ENCODE results near the gene ERVW-1. TPM values are rescaled to one million over a fixed set of nuclear protein-coding genes. Genes with fewer than 3 reads are reported as not detected.
"Not testable (repeated sequence)": the region's sequence is repeated elsewhere in the genome, so short reads cannot be mapped to it uniquely, and the experiment has no call there.

The ERVW-1 gene
- polyA plus RNA-seq, 5 donors: 0.70 to 2.4 (median 1.7) TPM

DNA sequence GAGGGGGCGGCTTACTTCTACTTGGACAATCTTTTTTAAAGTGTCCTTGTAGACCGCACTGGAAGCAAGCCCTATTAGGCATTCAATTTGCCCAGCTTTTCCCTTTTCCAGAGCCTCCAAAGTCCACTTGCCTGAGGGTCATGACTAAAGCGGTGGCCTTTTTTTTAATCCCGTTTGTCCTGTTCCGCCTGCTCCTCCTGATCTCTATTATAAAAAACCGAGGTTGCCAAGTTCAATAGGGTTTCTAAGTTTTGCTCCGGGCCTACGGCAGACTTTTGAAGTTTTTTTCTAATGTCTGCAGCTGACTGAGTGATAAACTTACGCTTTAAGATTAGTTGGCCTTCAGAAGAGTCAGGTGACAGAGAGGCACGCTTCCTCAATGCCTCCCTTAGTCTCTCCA, 3.8 kb downstream of the ERVW-1 start:
- not testable (repeated sequence) for DNase-seq

DNA sequence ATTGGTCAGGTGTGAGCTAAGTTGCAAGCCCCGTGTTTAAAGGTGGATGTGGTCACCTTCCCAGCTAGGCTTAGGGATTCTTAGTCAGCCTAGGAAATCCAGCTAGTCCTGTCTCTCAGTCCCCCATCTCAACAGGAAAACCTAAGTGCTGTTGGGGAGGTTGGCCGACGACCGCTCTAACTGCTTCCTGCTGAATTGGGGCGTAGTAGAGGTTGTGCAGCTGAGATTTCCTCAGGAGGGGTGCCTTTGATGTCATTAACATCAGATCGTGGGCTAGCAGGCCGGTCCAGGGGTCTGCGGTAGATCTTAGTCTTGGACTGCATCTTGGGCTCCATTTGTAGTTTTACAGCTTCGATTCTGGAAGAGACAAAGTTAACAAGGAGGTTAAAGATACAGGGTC, 9.2 kb downstream of the ERVW-1 start:
- DNase-seq: not testable (repeated sequence)

DNA sequence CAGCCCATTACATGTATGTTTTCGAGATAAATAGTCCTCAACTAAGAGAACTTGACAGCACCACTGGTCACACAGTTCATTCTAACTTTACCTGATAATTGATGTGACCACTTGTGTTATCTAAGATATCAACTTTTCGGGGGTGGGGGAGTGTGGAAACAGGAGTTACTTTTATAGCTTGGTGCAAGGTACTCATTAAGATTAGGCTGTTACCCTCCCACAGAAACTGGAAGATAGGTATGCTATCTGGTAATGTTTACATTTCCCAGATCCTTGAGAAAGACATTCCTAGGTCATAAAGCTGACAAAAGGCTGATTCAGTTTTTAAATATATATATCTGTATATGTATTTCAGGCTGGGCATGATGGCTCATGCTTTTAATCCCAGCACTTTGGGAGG, 11.1 kb downstream of the ERVW-1 start:
- no peak for DNase-seq

DNA sequence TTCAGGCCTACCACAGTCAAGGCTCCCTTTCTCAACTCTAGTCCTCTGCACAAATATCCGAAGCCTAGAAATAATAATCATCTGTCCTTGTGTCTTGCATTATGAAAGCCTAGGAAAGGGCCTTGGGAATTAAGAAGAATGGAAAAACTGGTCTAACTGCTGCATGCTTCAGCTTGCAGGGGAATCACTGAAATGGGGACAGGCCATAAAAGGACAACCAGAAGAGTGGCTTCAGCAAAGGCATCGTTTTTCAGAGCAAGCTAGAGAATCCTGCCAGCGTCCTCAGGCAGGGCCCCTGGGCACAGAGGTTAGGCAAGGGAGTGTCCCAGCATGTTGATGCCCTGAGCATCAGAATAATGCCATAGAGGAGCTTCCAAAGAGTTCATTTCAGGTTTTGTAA, 13.2 kb downstream of the ERVW-1 start:
- no peak for DNase-seq

DNA sequence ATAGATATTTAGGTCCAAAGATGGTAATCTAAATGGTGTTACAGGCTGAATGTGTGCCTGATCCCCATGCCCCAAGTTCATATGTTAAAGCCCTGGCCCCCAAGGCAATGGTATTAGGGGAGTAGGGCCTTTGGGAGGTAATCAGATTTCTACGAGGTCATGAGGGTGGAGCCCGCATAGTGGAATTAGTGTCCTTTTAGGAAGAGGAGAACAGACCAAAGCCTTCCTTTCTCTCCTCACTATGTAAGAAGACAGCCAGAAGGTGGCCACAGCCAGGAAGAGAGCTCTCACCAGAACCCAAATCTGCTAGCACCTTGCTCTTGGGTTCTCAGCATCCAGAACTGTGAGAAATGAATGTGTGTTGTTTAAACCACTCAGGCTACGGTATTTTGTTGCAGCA, 15.2 kb downstream of the ERVW-1 start:
- DNase-seq: no peak

DNA sequence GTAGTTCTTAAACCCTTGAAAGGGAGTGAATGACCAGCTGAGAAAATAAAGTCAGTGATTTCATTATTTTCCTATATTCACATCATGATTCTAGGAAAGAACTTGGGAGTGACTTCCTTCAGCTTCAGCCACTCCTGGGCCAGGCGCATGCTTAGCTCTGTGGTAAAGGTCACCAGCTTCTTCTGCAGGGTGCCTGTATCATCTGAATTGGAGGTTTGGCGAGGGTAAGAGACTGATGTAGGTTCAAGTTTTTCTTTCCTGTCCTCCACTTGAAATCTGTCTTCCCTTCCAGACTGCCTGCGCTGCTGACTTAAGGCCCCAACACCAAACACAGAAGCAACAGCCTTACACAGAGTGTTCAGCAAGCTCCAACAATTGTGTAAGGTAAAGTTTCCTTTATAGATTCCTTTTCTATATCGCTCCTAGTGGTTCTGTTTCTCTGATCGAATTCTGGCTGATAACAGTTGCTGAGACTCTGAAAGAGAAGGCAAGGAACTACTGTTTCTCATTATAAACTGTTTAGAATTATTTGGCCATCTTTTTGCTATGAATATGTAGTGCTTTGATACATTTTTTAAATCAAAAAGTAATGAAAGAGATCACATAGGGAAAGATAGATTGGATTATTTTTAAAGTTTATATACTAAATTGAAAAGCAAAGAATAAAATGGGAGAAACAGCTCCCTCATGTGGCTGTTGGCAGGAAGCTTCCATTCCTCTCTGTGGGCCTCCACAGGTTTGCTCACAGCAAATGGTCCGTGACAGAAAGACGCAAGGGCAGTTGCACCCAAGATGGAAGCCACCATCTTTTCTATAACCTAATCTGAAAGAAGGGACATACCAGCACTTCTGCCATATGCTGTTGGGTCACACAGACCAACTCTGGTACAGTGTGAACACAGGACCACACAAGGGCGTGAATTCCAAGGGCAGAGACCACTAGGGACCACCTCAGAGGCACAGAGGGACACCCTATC, 16.4 kb downstream of the ERVW-1 start:
- DNase-seq: peak in 1 of 2 donors; percentile 21

DNA sequence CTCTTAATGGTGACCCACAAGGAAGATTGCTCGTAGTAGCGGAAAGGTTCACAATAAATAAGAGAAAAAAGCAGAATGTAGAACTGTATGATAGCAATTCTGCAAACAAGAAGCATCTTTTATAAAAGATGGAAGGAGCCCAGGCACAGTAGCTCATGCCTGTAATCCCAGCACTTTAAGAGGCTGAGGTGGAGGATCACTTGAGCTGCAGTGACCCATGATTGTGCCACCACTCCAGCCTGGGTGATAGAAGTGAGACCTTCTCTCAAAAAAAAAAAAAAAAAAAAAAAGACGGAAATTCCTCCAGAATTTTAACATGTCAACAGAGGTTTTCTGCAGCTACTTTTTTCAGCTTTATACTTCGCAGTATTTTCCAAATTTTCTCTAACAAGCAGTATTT, 17.2 kb downstream of the ERVW-1 start:
- DNase-seq: no peak

DNA sequence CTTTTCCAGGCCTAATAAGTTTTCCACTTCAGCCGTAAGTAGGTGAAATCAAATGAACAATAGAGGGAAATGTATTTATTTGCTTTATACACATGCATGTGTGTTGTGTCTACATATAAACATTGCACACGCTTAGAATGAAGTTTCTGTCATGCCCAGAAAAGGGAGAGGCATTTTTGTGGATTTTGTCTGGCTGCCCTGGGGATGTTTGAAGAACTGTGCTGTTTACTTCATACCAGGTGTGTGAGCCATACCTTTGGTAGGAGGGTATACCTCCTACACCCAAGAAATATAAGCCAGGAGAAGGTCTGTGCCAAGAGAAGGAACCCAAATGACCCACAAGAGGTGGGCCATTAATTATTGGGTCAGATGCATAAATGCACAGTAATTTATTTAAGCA, 17.6 kb downstream of the ERVW-1 start:
- no peak for DNase-seq

DNA sequence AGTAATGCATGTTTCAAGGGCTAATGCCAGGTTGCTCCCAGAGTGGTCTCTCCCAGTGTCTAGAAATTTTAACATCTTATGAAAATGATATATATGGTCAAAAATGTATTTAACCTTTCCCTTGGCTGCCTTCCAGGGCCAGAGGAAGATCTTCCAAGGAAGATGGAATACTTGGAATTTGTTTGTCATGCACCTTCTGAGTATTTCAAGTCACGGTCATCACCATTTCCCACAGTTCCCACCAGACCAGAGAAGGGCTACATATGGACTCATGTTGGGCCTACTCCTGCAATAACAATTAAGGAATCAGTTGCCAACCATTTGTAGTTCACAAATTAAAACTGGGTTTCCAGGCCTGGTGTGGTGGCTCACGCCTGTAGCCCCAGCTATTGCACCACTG, 21.5 kb downstream of the ERVW-1 start:
- no peak for DNase-seq

DNA sequence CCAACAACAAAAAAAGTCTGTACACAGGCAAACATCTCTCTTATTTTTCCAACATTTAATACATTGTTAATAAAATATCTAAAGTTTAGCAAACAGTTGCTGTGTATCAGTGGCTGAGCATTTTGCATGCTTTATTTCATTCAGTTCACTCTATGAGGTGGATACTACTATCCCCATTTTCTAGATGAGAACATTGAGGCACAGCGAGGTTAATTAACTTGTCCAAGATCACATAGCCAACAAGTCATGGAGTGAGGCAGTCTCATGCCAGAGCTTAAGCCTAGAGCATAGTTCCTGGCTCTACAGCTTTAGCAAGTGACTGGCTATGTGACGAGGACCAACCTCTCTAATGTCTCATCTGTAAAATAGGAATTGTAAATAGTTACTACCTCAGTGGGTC, 26.1 kb downstream of the ERVW-1 start:
- no peak for DNase-seq

DNA sequence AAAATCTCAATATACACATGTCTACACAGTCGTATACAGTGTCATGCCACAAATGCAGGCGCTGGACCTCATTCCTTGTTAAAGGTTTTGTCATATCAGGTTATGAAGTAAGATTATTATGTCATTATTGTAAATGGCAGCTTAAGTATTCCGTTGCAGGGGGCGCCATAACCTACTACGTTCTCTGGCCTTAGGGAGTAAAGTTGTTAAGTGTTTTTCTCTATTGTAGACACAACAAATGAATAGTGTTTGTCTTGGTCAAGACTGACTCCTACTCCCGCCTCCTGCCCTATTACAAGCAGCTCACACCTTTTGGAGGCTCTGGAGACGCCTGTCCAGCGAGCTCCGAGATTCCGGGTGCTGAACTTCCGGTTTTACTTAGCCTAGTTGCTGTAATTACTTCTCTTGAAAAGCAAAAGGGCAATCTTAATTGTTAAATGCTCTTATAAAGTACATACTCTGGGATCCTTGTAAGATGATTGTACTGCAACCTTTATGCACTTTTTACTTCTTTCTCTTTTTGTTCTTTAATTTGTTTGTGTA, 29.5 kb downstream of the ERVW-1 start:
- DNase-seq: peak; percentile 59 to 62

DNA sequence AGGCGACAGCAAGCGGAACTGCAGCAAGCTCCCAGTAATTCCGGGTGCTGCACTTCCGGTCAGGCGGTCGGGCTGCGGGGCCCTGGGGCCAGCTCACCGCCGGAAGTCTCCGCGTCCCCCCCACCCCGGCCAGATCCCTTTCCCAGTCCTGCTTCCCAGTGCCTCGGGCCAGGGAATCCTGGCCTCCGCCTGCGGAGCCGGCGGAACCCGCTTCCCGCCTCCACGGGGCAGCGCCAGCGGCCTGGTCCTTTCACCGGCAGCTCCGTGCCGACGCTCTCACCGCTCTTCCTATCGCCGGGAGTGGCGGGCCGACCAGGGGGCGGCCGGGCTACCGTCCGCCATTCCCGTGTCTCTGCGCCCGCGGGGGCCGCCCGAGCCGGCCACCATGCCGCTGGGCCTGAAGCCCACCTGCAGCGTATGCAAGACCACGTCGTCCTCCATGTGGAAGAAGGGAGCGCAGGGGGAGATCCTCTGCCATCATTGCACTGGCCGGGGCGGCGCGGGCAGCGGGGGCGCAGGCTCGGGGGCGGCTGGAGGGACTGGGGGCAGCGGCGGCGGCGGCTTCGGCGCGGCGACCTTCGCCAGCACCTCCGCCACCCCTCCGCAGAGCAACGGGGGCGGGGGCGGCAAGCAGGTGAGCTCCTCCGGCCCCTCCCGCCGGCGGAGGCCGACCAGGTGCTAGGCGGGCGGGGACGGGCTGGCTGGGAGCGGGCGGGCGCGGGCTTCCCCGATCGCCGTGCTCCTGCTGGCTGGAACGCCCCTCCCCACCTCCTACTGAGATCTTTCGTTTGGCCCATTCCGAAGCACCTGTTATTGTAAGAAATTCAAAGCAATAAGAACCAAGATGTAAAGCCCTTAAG, 30.2 kb downstream of the ERVW-1 start, which contains the start of gene GATAD1:
Gene GATAD1 (plus strand): TSS at position 138 of the 860 bp plus-strand sequence. CDS start 248 bp downstream, at position 386.
- DNase-seq: peak; percentile 90

DNA sequence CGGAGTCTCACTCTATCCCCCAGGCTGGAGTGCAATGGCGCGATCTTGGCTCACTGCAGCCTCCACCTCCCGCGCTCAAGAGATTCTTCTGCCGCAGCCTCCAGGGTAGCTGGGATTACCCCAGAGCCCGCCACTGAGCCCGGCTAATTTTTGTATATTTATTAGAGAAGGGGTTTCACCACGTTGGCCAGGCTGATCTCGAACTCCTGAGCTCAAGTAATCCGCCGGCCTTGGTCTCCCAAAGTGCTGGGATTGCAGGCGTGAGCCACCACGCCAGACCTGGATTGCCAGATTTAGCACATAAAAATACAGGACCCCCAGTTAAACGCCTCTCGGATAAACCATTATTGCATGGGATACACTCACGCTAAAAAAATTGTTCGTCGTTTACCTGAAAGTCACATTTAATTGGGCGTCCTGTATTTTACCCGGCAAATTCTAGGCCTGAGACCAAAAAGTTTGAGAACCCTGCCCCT, 30.8 kb downstream of the ERVW-1 start:
- DNase-seq: no peak

DNA sequence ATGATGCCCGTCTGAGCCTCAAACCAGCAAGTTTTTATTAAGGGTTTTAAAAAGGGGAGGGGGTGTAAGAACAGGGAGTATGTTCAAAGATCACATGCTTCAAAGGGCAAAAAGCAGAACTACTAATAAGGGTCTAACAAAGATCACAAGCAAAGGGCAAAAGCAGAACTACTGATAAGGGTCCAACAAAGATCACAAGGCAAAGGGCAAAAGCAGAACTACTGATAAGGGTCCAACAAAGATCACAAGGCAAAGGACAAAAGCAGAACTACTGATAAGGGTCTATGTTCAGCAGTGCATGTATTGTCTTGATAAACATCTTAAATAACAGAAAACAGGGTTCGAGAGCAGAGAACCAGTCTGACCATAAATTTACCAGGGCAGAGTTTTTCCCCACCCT, 35.0 kb downstream of the ERVW-1 start:
- not testable (repeated sequence) for DNase-seq

DNA sequence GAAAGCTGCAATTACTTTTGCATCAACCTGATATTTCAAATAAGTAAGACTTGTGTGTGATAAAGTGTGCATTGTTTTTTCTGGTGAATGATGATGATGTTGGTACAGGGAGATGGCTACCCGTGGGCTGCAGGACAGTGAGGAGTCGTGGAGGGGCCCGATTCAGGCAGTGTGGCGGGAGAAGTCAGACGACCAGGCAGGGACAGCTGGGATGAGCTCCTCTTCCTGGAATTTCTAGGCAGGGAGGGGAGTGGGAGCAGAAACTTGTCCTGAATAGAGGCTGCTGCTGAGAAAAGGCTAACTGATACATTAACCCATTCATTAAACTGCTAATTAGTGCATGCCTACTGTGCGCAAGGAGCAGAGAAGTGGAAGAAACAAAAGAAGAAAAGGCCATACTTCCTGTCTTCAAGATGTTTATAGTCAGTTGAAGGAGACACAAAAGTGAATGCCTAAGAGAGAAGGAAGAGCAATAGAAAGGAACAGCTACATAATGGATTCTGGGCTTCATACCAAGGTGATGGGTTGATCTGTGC, 39.7 kb downstream of the ERVW-1 start:
- DNase-seq: no peak

DNA sequence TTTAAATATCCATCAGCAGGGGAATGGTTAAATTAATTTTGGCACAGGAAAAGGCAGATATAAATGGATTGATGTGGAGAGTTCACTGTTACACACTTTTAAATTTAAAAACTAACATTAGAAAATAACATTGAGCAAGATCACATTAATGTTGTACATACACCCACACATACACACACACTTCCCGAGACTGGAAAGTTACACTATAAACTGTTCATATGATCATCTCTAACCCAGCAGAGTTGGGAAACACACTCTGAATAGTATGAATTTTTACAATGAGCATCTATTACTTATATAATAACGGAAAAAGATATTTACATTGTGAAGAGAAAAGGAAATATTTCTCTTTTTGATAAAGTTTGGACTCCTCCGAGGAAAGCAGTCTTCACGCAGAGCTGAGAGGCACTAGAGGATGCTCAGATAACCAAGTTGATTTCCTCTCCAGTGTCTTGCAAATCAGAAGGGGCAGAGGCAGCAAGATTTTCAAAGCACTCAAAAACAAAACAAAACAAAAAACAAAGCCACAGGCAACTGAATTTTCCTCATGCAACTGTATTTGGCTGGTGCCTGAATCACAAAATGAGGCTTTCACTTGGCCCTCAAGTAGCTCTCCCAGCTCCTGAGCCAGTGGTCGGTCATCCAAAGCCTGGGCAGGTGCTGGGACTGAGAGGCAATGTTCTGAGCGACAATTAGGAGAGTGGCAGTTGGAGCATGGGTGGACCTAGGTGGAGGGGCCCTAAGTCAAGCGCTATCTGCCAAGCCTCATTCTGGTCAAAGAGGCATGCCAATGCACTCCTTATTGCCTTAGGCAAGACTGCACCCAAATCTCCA, 40.9 kb downstream of the ERVW-1 start:
- no peak for DNase-seq

DNA sequence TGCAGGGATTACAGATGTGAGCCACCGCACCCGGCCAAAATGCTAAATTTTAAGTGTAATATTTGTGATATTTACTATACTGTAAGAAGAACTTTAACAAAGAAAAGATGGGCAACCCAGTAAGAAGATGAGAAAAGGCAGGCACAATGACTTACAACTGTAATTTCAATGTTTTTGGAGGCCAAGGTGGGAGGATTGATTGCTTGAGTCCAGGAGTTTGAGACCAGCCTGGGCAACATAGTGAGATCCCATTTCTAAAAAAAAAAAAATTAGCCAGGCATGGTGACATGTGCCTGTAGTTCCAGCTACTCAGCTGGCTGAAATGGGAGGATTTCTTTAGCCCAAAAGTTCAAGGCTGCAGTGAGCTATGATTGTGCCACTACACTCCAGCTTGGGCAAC, 42.2 kb downstream of the ERVW-1 start:
- DNase-seq: no peak

DNA sequence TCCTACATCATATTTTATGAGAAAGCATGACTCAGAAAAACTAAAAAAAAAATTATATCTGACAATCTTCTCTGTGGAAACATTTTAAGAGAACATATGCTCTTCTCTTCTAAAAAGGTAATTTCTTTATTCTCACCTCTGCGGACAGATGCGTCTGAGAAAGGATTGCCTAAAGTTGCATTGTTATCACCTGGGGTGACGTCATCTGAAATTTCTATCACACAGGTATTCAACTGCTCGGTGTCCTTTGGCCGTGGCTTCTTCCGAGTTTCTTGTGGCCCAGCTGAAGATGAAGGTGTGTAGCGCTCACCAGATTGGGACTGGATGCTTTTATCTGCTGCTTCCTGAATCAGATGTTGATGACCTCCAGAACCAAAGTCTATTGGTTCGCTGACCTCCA, 44.7 kb downstream of the ERVW-1 start:
- no peak for DNase-seq

DNA sequence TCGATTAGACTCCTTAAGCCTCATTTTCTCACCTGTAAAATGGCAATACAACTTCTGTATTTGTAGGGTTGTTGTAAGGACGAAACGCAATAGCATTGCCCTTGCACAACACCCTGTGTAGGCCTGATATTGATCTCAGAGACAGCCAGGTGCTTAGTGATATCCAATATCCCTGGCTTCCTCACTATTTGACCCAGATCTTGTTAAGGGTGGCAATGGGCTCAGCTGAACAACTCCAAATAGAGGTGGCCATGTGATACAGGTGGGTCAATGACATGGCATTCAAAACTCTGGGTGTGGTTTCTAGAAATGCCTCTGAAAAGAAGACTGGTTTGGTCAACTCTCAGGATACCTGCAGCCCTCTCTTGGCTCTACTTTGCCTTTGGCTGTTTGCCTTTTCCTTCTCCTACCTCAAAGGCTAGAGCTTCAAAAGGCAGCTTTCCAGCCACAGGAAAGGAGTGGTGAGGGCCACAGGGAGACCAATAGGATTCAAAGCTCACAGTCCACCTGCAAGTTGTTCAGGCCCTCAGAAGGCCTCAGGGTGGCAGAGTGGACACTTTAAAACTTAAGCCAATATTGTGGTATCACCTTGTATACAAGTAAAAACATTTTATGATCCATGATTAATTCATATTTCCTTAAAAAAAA, 45.3 kb downstream of the ERVW-1 start:
- DNase-seq: no peak

DNA sequence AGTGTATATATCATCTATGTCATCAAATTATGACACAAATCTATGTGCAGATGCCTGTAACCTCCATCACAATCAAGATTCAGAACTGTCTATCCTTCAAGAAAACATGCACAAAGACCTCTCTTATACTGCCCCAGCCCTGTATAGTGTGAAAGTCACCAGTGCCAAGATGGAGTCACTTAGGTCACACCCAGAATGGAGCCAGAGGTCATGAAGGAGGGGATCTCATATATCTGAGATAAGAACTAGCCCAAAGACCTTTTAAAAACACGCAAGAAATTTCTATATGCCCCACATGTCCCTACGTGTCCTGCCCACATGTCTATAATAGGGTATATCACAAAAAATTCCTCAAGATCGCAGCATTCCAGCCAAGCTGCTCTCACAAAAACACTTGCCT, 50.6 kb downstream of the ERVW-1 start:
- DNase-seq: no peak

All from right lung (tissue), 5 donors.